ENCODE measurements around the gene RAPGEF5. TPM values are rescaled to one million over a fixed set of nuclear protein-coding genes. Genes with fewer than 3 reads are reported as not detected.

Gene RAPGEF5
- total and polyA plus RNA-seq, 2 donors (not counting 3 experiments of a cell fraction or from before 2014, with no cell fraction given) = 10.0 to 43.2 TPM

DNA sequence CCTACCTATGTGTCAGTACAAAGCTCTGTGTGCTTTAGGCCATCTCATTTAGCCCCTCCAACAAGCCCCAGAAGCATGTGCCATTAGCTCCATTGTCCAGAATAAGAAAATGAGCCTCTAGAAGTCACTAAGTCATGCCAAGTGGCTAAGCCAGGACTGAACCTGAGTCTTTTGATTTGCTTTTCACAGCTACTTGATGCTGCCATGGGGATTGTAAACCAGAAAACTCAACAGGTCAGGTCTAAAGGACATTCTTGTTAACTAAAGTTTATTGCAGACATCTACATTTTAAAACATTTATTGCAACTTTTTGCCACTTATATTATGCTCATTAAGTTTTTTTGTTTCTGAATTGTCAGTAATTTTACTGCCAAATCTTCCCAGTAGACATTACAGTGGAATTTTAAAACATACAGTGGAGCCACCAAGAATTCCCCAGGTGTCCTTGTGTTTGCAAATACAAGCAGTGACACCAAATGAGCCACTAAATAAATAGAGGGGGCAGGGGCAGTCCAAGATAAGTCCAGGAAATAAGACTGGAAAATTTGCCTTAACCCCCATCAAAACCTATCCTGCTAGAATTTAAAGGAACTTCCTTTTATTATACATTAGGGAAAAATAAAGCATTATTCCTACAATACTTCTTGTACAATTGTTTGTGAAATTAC, 115.9 kb downstream of the RAPGEF5 start:
- Histone ChIP-seq H3K36me3 (ENCODE audit: control insufficient read depth in 2 of 2, extremely low read depth in 1 of 2, insufficient read depth in 2 of 2, low read length in 2 of 2) (no peaks in the 10 kb centered on the region), H3K4me3 (replicated peaks in 1 of 3; ENCODE audit: insufficient read depth in 1 of 3, low read depth in 1 of 3, low read length in 3 of 3) (no peak overlapping the region), H4K20me1 (replicated peaks; ENCODE audit: control insufficient read depth, extremely low read depth, insufficient read depth, low read length) (no peaks in the 10 kb centered on the region), H3K4me1 (ENCODE audit: control insufficient read depth, extremely low read depth, insufficient read depth, low read length) (no peaks in the 10 kb centered on the region), H3K79me2 (ENCODE audit: control insufficient read depth, insufficient read depth, low read length) (no peaks in the 10 kb centered on the region), H2AFZ (ENCODE audit: low read depth, low read length) (no peak overlapping the region), H3K4me2 (ENCODE audit: insufficient read depth, low read length) (no peak overlapping the region), H3K27me3 (ENCODE audit: control insufficient read depth in 2 of 2, insufficient read depth in 2 of 2, low read length in 2 of 2) (no peaks in the 10 kb centered on the region), H3K9me3 (replicated peaks; ENCODE audit: control insufficient read depth, insufficient read depth, low read length) (no peaks in the 10 kb centered on the region), H3K27ac (ENCODE audit: insufficient read depth, low read depth, low read length) (no peak overlapping the region), H3K9ac (replicated peaks; ENCODE audit: extremely low read depth, insufficient read depth, low read length) (no peak overlapping the region), H3K9me1 (replicated peaks; ENCODE audit: control insufficient read depth, extremely low read depth, insufficient read depth, low read length) (no peaks in the 10 kb centered on the region)
- no peak for TF ChIP-seq POLR2A (IDR thresholded peaks at IDR 0.05; ENCODE audit: low read depth, low read length)
- TF ChIP-seq MYC (IDR thresholded peaks at IDR 0.05; ENCODE audit: low read depth, low read length) = no peak
- TF ChIP-seq POLR2AphosphoS5 (IDR thresholded peaks at IDR 0.05; ENCODE audit: insufficient read depth, low read depth, low read length) = no peak
- TF ChIP-seq GATA2 (IDR thresholded peaks at IDR 0.05; ENCODE audit: insufficient read depth, insufficient read length, low read depth, low read length) = no peak
- no peak for TF ChIP-seq JUN (IDR thresholded peaks at IDR 0.05; ENCODE audit: borderline replicate concordance, insufficient read depth, insufficient read length, low read depth)
- TF ChIP-seq, protein P1, sequence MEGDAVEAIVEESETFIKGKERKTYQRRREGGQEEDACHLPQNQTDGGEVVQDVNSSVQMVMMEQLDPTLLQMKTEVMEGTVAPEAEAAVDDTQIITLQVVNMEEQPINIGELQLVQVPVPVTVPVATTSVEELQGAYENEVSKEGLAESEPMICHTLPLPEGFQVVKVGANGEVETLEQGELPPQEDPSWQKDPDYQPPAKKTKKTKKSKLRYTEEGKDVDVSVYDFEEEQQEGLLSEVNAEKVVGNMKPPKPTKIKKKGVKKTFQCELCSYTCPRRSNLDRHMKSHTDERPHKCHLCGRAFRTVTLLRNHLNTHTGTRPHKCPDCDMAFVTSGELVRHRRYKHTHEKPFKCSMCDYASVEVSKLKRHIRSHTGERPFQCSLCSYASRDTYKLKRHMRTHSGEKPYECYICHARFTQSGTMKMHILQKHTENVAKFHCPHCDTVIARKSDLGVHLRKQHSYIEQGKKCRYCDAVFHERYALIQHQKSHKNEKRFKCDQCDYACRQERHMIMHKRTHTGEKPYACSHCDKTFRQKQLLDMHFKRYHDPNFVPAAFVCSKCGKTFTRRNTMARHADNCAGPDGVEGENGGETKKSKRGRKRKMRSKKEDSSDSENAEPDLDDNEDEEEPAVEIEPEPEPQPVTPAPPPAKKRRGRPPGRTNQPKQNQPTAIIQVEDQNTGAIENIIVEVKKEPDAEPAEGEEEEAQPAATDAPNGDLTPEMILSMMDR (IDR thresholded peaks at IDR 0.05; ENCODE audit: extremely low read depth in 1 of 2, insufficient read depth in 1 of 2, low read depth in 1 of 2, low read length in 2 of 2) = no peak
- TF ChIP-seq, protein P2, sequence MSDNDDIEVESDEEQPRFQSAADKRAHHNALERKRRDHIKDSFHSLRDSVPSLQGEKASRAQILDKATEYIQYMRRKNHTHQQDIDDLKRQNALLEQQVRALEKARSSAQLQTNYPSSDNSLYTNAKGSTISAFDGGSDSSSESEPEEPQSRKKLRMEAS (IDR thresholded peaks at IDR 0.05; ENCODE audit: insufficient read depth, insufficient read length) = no peak
- TF ChIP-seq EZH2 (IDR thresholded peaks at IDR 0.05; ENCODE audit: borderline replicate concordance, low read depth, low read length, severe bottlenecking) = no peak
- no peak for TF ChIP-seq FOS (IDR thresholded peaks at IDR 0.05; ENCODE audit: borderline replicate concordance, insufficient read depth, low read length)
- ChIA-PET CTCF (no interaction called here), POLR2A (no interaction called here)
- FAIRE-seq (no peak), DNase-seq (ENCODE audit: low read depth, low spot score) (no peak)
- BruUV-seq (replicated peaks) = no TSS peak
- intact Hi-C loops (cut with micrococcal nuclease) (no loop called here), dilution Hi-C loops (cut with MboI; ENCODE audit: extremely low pct_ligation_motif_present, low sequenced_read_pairs) (no loop called here)

Measured in endothelial cell of umbilical vein (primary cell).